Trophoblast cell (in vitro differentiated cells and primary cell): ENCODE data around the gene ZDHHC14.

Experiments
- DNase-seq, 2 donors: peaks; one replicate each; pipeline ENCODE4 v3.0.0-alpha.2; 2016
- H2AFZ ChIP-seq: 2 replicates; pipeline ENCODE4 v1.6.1; 2013; ENCODE audit warnings: low read length, moderate library complexity, mild to moderate bottlenecking; ENCODE audit not compliant: insufficient read depth, poor library complexity
- H2AK5ac ChIP-seq: 2 replicates; pipeline ENCODE4 v1.6.1; 2013; ENCODE audit warnings: mild to moderate bottlenecking, low read length
- H2BK120ac ChIP-seq: 2 replicates; pipeline ENCODE4 v1.6.1; 2013; ENCODE audit warnings: low read length, mild to moderate bottlenecking, moderate library complexity; ENCODE audit not compliant: insufficient read depth, poor library complexity
- H2BK12ac ChIP-seq: 2 replicates; pipeline ENCODE4 v1.6.1; 2013; ENCODE audit warnings: mild to moderate bottlenecking, low read length, moderate library complexity
- H2BK5ac ChIP-seq: 2 replicates; pipeline ENCODE4 v1.6.1; 2013; ENCODE audit warnings: low read length, low read depth, moderate library complexity, mild to moderate bottlenecking; ENCODE audit not compliant: poor library complexity
- H3K14ac ChIP-seq: 2 replicates; pipeline ENCODE4 v1.6.1; 2013; ENCODE audit warnings: mild to moderate bottlenecking, low read length
- H3K18ac ChIP-seq: 2 replicates; pipeline ENCODE4 v1.6.1; 2013; ENCODE audit warnings: mild to moderate bottlenecking, low read length
- H3K23ac ChIP-seq: 2 replicates; pipeline ENCODE4 v1.6.1; 2013; ENCODE audit warnings: low read length
- H3K27ac ChIP-seq: 2 replicates; pipeline ENCODE4 v1.5.1; 2013; ENCODE audit warnings: low read depth, mild to moderate bottlenecking, inconsistent platforms, low read length, moderate library complexity
- H3K27me3 ChIP-seq: 2 replicates; pipeline ENCODE4 v1.6.1; 2013; ENCODE audit warnings: inconsistent platforms, mild to moderate bottlenecking, low read length, moderate library complexity; ENCODE audit not compliant: insufficient read depth
- H3K36me3 ChIP-seq, 2 experiments: 1 replicate in 1 of 2; 2 replicates in 1 of 2; pipeline ENCODE4 v1.6.1; 2013; ENCODE audit warnings: low read length in 2 of 2, mild to moderate bottlenecking in 2 of 2, moderate library complexity in 1 of 2; ENCODE audit not compliant: insufficient read depth in 2 of 2, control insufficient read depth in 1 of 2
- H3K4ac ChIP-seq: 2 replicates; pipeline ENCODE4 v1.6.1; 2013; ENCODE audit warnings: low read depth, mild to moderate bottlenecking, low read length, moderate library complexity
- H3K4me1 ChIP-seq, 2 experiments: 1 replicate in 1 of 2; 2 replicates in 1 of 2; pipeline ENCODE4 v1.6.1; 2013; ENCODE audit warnings: low read length in 2 of 2, mild to moderate bottlenecking in 2 of 2, moderate library complexity in 1 of 2; ENCODE audit not compliant: insufficient read depth in 2 of 2, control insufficient read depth in 1 of 2
- H3K4me2 ChIP-seq: 2 replicates; pipeline ENCODE4 v1.6.1; 2013; ENCODE audit warnings: inconsistent platforms, mild to moderate bottlenecking, low read length, moderate library complexity
- H3K4me3 ChIP-seq: 2 replicates; pipeline ENCODE4 v1.5.1; 2013; ENCODE audit warnings: mild to moderate bottlenecking, low read depth, low read length, inconsistent platforms
- H3K79me1 ChIP-seq: one replicate; pipeline ENCODE4 v1.6.1; 2013; ENCODE audit warnings: low read length
- H3K79me2 ChIP-seq: 2 replicates; pipeline ENCODE4 v1.6.1; 2013; ENCODE audit warnings: low read length, mild to moderate bottlenecking; ENCODE audit not compliant: control insufficient read depth, insufficient read depth, poor library complexity
- H3K9ac ChIP-seq: 2 replicates; pipeline ENCODE4 v1.6.1; 2013; ENCODE audit warnings: mild to moderate bottlenecking, low read length
- H3K9me3 ChIP-seq: 2 replicates; pipeline ENCODE4 v1.6.1; 2013; ENCODE audit warnings: low read depth, mild to moderate bottlenecking, control low read depth, inconsistent platforms, low read length; ENCODE audit not compliant: insufficient read depth
- H4K12ac ChIP-seq: 2 replicates; pipeline ENCODE4 v1.6.1; 2013; ENCODE audit warnings: low read depth, mild to moderate bottlenecking, low read length, moderate library complexity
- H4K8ac ChIP-seq: 2 replicates; pipeline ENCODE4 v1.6.1; 2013; ENCODE audit warnings: low read depth, mild to moderate bottlenecking, low read length, moderate library complexity
- H4K91ac ChIP-seq: one replicate; pipeline ENCODE4 v1.6.1; 2013; ENCODE audit warnings: low read depth, mild to moderate bottlenecking, low read length, moderate library complexity
- WGBS: extraction: QIAGEN DNeasy Blood & Tissue Kit; methylation state at CpG from one replicate; pipeline ENCODE4 v1.1.7; 2013; ENCODE audit warnings: missing lambda C conversion rate; ENCODE audit not compliant: insufficient read length, insufficient coverage; ENCODE audit errors: extremely low coverage; 5-methylcytosine and 5-hydroxymethylcytosine counted together

The ZDHHC14 gene

GRCh38 chr6:157579467-157580031, 198.6 kb downstream of the ZDHHC14 start:
- Histone ChIP-seq H3K27me3 (no peaks in the 10 kb centered on the region), H2BK12ac (no peak overlapping the region), H3K18ac (no peak overlapping the region), H2AK5ac (no peak overlapping the region), H4K8ac (no peak overlapping the region), H3K4me1 (no peaks in the 10 kb centered on the region), H3K9me3 (no peaks in the 10 kb centered on the region), H3K14ac (no peak overlapping the region), H2BK120ac (no peak overlapping the region), H3K4me2 (no peak overlapping the region), H3K4ac (no peak overlapping the region), H4K12ac (no peak overlapping the region), H3K23ac (no peak overlapping the region), H2AFZ (no peak overlapping the region), H3K36me3 (no peaks in the 10 kb centered on the region), H2BK5ac (no peak overlapping the region), H4K91ac (no peak overlapping the region), H3K79me2 (no peaks in the 10 kb centered on the region), H3K79me1 (no peaks in the 10 kb centered on the region), H3K27ac (no peak overlapping the region), H3K4me3 (no peak overlapping the region), H3K9ac (no peak overlapping the region)
- DNase-seq: peak in 1 of 2 donors; percentile 50
- WGBS: no CpG with 5 or more reads among the region's 3 CpGs

GRCh38 chr6:157584036-157584435, 203.0 kb downstream of the ZDHHC14 start:
- H3K4me2 ChIP-seq: no peak overlapping the region
- no peak overlapping the region for H3K4me3 ChIP-seq
- no peak overlapping the region for H3K14ac ChIP-seq
- H3K23ac ChIP-seq: no peak overlapping the region
- no peaks in the 10 kb centered on the region for H3K27me3 ChIP-seq
- H3K79me1 ChIP-seq: no peaks in the 10 kb centered on the region
- H3K79me2 ChIP-seq: no peaks in the 10 kb centered on the region
- H2AK5ac ChIP-seq: no peak overlapping the region
- H2BK12ac ChIP-seq: no peak overlapping the region
- H3K9ac ChIP-seq: no peak overlapping the region
- no peak overlapping the region for H2BK120ac ChIP-seq
- H3K4ac ChIP-seq: no peak overlapping the region
- WGBS: no CpG with 5 or more reads among the region's 3 CpGs
- no peak for DNase-seq
- no peak overlapping the region for H3K27ac ChIP-seq
- no peaks in the 10 kb centered on the region for H3K36me3 ChIP-seq
- H3K4me1 ChIP-seq: no peaks in the 10 kb centered on the region
- H3K18ac ChIP-seq: no peak overlapping the region
- H2BK5ac ChIP-seq: no peak overlapping the region
- H3K9me3 ChIP-seq: no peaks in the 10 kb centered on the region
- no peak overlapping the region for H2AFZ ChIP-seq
- H4K12ac ChIP-seq: no peak overlapping the region
- H4K8ac ChIP-seq: no peak overlapping the region
- no peak overlapping the region for H4K91ac ChIP-seq

GRCh38 chr6:157585274-157586087, 204.5 kb downstream of the ZDHHC14 start:
- Histone ChIP-seq H3K4me1 (no peaks in the 10 kb centered on the region), H3K27me3 (no peaks in the 10 kb centered on the region), H3K79me1 (no peaks in the 10 kb centered on the region), H3K9ac (no peak overlapping the region), H3K23ac (no peak overlapping the region), H4K12ac (no peak overlapping the region), H3K4me3 (no peak overlapping the region), H3K4me2 (no peak overlapping the region), H4K8ac (no peak overlapping the region), H2BK5ac (no peak overlapping the region), H3K27ac (no peak overlapping the region), H2BK12ac (no peak overlapping the region), H3K9me3 (peaks cover 4% of the 10 kb centered on the region), H3K36me3 (no peaks in the 10 kb centered on the region), H4K91ac (no peak overlapping the region), H2AFZ (no peak overlapping the region), H2AK5ac (no peak overlapping the region), H3K79me2 (no peaks in the 10 kb centered on the region), H3K4ac (no peak overlapping the region), H2BK120ac (no peak overlapping the region), H3K14ac (no peak overlapping the region), H3K18ac (no peak overlapping the region)
- WGBS: no CpG with 5 or more reads among the region's 6 CpGs
- no peak for DNase-seq

GRCh38 chr6:157586088-157586414, 205.1 kb downstream of the ZDHHC14 start:
- Histone ChIP-seq H2BK5ac (no peak overlapping the region), H2BK120ac (no peak overlapping the region), H3K18ac (no peak overlapping the region), H3K23ac (no peak overlapping the region), H3K14ac (no peak overlapping the region), H3K27ac (no peak overlapping the region), H3K4me1 (no peaks in the 10 kb centered on the region), H3K79me1 (no peaks in the 10 kb centered on the region), H3K9me3 (peaks cover 6% of the 10 kb centered on the region), H2AK5ac (no peak overlapping the region), H3K9ac (no peak overlapping the region), H3K36me3 (no peaks in the 10 kb centered on the region), H4K91ac (no peak overlapping the region), H3K4ac (no peak overlapping the region), H3K4me3 (no peak overlapping the region), H4K12ac (no peak overlapping the region), H3K27me3 (no peaks in the 10 kb centered on the region), H2AFZ (no peak overlapping the region), H3K4me2 (no peak overlapping the region), H2BK12ac (no peak overlapping the region), H3K79me2 (no peaks in the 10 kb centered on the region), H4K8ac (no peak overlapping the region)
- no peak for DNase-seq
- no CpG with 5 or more reads among the region's 5 CpGs for WGBS
